GM18505 (cell line): Measurements from ENCODE around the gene HNRNPF.
"Not testable (repeated sequence)": the region's sequence is repeated elsewhere in the genome, so short reads cannot be mapped to it uniquely, and the experiment has no call there.

Experiments used
- ATAC-seq: cut with Tn5 transposase; IDR thresholded peaks from one replicate; pipeline ENCODE4 v1.9.1; 2021; ENCODE audit not compliant: unreplicated experiment
- POLR2A ChIP-seq: IDR thresholded peaks from 4 replicates; pipeline ENCODE4 v1.6.1; 2011; ENCODE audit warnings: borderline replicate concordance; ENCODE audit not compliant: insufficient read depth, insufficient read length; ENCODE audit errors: extremely low read depth

HNRNPF gene

DNA sequence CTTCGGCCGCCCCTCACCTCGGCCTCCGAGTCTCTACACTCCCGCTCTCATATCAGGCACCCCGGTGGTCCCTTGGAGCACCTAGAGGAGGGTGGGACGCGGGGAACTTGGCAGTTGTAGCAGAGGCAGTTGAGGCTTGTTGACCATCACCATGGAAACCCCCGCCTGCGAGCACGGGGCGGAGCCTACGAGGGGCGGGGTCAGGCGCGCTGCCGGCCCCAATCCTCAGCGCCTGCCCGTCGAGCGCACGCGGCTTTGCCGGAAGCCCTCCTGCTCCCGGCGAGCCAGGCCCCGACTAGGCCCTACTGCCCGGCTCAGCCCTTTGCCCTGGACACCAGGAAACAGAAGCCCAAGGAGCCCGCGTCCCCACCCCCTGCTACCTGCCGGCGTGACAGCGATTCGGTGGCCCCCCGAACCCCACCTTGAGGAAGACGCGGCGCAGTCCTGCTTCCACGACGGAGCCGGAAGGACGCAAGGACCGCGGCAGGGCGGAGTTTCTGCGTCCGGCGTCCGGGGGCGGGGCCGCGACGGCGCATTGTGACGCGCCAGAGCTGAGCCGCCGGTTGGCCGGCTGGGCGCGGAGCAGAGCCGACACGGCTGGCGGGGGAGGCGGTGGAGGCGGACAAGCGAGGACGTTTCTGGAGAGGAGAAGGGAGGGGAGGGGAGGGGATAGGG lies at the start of gene HNRNPF:
HNRNPF (minus strand) TSS at position 477 of the 675 bp plus-strand sequence. CDS start 21,302 bp downstream, outside the sequence.
- peak; percentile 71 for ATAC-seq

DNA sequence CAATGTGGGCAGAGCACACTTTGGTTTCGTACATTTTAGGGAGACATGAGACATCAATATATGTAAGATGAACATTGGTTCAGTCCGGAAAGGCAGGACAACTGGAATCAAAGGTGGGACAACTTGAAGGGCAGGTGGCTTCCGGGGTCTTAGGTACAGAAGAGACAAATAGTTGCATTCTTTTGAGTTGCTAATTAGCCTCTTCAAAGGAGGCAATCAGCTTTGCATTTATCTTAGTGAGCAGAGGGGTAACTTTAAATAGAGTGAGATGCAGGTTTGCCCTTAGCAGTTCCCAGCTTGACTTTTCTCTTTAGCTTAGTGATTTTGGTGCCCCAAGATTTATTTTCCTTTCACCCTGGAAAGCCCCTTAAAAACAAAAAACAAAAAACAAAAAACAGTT lies 49.2 kb upstream of the HNRNPF start:
- no peak for TF ChIP-seq POLR2A
- no peak for ATAC-seq

More for the DNA sequence above, at the start of gene HNRNPF:
- peak; percentile 88 for TF ChIP-seq POLR2A

DNA sequence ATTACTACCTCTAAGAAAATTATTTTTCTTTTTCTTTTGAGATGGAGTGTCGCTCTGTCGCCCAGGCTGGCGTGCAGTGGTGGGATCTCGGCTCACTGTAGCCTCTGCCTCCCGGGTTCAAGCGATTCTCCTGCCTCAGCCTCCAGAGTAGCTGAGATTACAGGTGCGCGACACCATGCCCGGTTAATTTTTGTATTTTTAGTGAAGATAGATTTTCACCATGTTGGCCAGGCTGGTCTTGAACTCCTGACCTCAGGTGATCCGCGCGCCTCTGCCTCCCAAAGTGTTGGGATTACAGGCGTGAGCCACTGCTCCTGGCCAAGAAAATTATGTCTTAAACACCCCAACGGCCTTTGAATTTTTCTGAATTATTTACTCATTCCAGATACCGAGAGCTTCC lies 47.6 kb upstream of the HNRNPF start:
- not testable (repeated sequence) for ATAC-seq

DNA sequence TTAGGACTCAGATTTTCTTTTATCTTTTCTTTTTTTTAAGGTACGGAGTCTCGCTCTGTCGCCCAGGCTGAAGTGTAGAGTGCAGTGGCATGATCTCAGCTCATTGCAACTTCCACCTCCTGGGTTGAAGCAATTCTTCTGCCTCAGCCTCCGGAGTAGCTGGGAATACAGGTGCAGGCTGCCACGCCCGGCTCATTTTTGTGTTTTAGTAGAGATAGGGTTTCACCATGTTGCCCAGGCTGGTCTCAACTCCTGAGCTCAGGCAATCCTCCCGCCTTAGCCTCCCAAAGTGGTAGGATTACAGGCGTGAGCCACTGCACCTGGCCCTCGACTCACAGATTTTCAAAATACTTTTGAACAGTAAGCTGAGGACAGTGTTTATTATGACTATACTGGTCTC lies 45.0 kb upstream of the HNRNPF start:
- ATAC-seq, result not testable (repeated sequence)

- no peak for TF ChIP-seq POLR2A
- peak; percentile 23 for ATAC-seq
Observed at GRCh38 chr10:43453266-43453831, 44.4 kb upstream of the HNRNPF start.

DNA sequence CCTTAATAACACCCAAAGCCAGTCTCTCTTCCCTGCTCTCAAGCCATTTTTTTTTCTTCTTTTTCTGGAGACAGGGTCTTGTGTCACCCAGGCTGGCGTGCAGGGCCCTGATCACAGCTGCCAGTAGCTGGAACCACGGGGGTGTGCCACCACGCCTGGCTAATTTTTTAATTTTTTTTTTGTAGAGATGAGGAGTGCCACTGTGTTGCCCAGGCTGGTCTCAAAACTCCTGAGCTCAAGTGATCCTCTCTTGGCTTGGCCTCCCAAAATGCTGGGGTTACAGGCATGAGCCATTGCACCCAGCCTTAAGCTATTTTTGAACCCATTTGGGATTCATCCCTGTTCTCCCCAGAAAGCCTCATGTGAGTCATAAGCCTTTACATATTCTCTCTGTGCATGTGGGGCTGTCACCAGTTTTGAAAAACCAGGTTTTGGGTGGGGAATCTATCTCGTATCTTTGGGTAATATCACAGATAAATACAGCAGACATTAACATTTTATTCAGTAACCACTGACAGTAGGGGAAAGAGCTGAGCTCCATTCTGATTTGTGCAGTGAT lies 43.4 kb upstream of the HNRNPF start:
- TF ChIP-seq POLR2A, result no peak

GRCh38 chr10:43448742-43449141 lies 39.8 kb upstream of the HNRNPF start:
- no peak for ATAC-seq
- TF ChIP-seq POLR2A, result no peak

More for the DNA sequence above, 43.4 kb upstream of the HNRNPF start:
- no peak for ATAC-seq

DNA sequence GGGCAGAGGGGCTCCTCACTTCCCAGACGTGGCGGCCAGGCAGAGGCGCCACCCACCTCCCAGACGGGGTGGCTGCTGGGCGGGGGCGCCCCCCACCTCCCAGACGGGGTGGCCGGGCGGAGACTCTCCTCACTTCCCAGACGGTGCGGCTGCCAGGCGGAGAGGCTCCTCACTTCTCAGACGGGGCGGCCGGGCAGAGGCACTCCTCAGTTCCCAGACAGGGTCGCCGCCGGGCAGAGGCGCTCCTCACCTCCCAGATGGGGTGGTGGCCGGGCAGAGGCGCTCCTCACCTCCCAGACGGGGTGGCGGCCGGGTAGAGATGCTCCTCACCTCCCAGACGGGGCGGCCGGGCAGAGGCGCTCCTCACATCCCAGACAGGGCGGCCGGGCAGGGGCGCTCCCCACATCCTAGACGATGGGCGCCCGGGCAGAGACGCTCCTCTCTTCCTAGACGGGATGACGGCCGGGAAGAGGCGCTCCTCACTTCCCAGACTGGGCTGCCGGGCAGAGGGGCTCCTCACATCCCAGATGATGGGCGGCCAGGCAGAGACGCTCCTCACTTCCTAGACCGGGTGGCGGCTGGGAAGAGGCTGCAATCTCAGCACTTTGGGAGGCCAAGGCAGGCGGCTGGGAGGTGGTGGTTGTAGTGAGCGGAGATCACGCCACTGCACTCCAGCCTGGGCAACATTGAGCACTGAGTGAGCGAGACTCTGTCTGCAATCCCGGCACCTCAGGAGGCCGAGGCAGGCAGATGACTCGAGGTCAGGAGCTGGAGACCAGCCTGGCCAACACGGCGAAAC lies 37.4 kb upstream of the HNRNPF start:
- not testable (repeated sequence) for ATAC-seq

GRCh38 chr10:43444897-43445466 lies 36.0 kb upstream of the HNRNPF start:
- no peak for ATAC-seq
- no peak for TF ChIP-seq POLR2A

DNA sequence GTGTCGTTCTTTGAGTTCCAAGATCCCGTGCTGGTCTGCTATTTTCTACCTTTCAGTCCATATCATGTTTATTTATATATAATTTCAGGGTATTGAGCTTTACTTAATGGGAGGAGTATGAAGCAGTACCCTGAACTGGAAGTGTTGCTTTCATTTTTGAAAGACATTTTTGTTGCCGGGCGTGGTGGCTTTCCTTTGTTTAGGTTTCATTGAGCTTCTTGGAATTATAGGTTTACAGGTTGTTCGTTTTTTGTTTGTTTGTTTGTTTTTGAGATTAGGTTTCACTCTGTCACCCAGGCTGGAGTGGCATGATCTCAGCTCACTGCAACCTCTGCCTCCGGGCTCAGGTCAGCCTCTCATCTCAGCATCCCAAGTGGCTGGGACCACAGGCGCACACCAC lies 35.3 kb upstream of the HNRNPF start:
- no peak for TF ChIP-seq POLR2A
- no peak for ATAC-seq

- no peak for TF ChIP-seq POLR2A
- ATAC-seq, result no peak
Observed at GRCh38 chr10:43440463-43441134, 31.6 kb upstream of the HNRNPF start.

DNA sequence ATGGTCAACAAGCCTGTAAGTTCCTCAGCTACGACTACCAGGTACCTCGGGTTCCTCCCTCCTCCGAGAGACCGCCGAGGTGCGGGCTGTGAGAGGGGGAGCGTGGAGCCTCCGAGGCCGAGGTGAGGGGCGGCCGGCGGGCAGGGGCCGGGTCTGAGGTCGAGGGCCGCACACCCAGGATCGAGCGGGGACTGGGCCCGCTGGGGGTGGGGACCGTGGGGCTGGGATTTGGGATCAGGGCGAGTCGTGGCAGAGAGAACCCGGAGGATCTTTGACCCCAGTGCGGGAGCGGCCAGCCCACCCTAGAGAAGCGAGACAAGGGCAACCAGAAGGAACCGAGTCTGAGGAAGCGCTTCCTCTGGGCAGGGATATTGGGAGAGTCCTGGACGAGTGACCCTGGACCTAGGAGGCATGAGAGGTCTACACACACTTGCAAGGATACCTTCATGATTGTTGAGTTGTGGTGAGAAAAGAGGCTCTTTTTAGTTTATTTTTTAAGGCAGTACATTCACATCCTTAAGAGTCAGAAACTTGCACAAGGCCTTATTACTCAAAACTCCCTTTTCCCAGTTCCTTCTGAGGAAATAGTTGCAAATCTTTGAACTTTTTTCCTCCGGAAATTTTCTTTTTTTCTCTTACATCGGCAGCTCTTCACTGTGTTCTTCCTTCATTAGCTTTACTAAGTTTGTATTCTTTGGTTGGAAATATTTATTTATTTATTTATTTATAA lies 28.3 kb upstream of the HNRNPF start:
- no peak for TF ChIP-seq POLR2A
- ATAC-seq, result peak; percentile 0
